Type B pancreatic cell (in vitro differentiated cells): Measurements from ENCODE around the gene BCL11B. TPM values are rescaled to one million over a fixed set of nuclear protein-coding genes. Genes with fewer than 3 reads are reported as not detected.

ENCODE experiments used
- DNase-seq: peaks from one replicate; pipeline ENCODE4 v3.0.0; 2021; ENCODE audit warnings: mixed read lengths; ENCODE audit not compliant: unreplicated experiment; ENCODE audit errors: extremely low spot score
- H3K27ac Mint-ChIP-seq: 2 replicates; pipeline ENCODE4 v1.8.0; 2021; ENCODE audit warnings: mild to moderate bottlenecking, mixed read lengths
- H3K27me3 Mint-ChIP-seq: 2 replicates; pipeline ENCODE4 v1.8.0; 2021; ENCODE audit warnings: mixed read lengths
- H3K36me3 Mint-ChIP-seq: 2 replicates; pipeline ENCODE4 v1.8.0; 2021; ENCODE audit warnings: mixed read lengths
- H3K4me1 Mint-ChIP-seq: one replicate; pipeline ENCODE4 v1.8.0; 2021; ENCODE audit warnings: mixed read lengths; ENCODE audit not compliant: unreplicated experiment
- H3K4me3 Mint-ChIP-seq: 2 replicates; pipeline ENCODE4 v1.8.0; 2021; ENCODE audit warnings: mild to moderate bottlenecking, mixed read lengths
- H3K9me3 Mint-ChIP-seq: 2 replicates; pipeline ENCODE4 v1.8.0; 2021; ENCODE audit warnings: mixed read lengths
- CTCF ChIP-seq: fragments of 200-600 bp; sonication (generic); conservative IDR thresholded peaks from 2 replicates; pipeline ENCODE4 v1.5.0; 2021; ENCODE audit warnings: antibody characterized with exemption, mild to moderate bottlenecking
- total RNA-seq: library from RNA; stranded (reverse); gene quantifications from 2 replicates; pipeline ENCODE4 v1.2.1, GENCODE V29; 2021; ENCODE audit warnings: low replicate concordance

BCL11B gene
- total RNA-seq, 1 donor from 2014 or later, result 11.4 TPM

GRCh38 chr14:99156814-99157213 is 115.2 kb downstream of the BCL11B start:
- Mint-ChIP-seq H3K27ac (no peak overlapping the region), H3K9me3 (no peaks in the 10 kb centered on the region), H3K4me3 (no peak overlapping the region), H3K36me3 (no peaks in the 10 kb centered on the region), H3K27me3 (no peaks in the 10 kb centered on the region), H3K4me1 (no peaks in the 10 kb centered on the region)
- no peak for TF ChIP-seq CTCF
- no peak for DNase-seq

- Mint-ChIP-seq H3K4me1 (no peaks in the 10 kb centered on the region), H3K27ac (no peak overlapping the region), H3K4me3 (no peak overlapping the region), H3K27me3 (no peaks in the 10 kb centered on the region), H3K9me3 (no peaks in the 10 kb centered on the region), H3K36me3 (no peaks in the 10 kb centered on the region)
- no peak for TF ChIP-seq CTCF
- peak; percentile 39 for DNase-seq
Observed at GRCh38 chr14:99156090-99156425, 115.9 kb downstream of the BCL11B start.

GRCh38 chr14:99155173-99156089 is 116.6 kb downstream of the BCL11B start:
- no peak for TF ChIP-seq CTCF
- Mint-ChIP-seq H3K36me3 (no peaks in the 10 kb centered on the region), H3K27ac (no peak overlapping the region), H3K4me1 (no peaks in the 10 kb centered on the region), H3K27me3 (no peaks in the 10 kb centered on the region), H3K4me3 (no peak overlapping the region), H3K9me3 (no peaks in the 10 kb centered on the region)
- no peak for DNase-seq

- no peaks in the 10 kb centered on the region for H3K4me1 Mint-ChIP-seq
- no peak for TF ChIP-seq CTCF
- H3K27ac Mint-ChIP-seq, result no peak overlapping the region
- no peaks in the 10 kb centered on the region for H3K9me3 Mint-ChIP-seq
- no peak overlapping the region for H3K4me3 Mint-ChIP-seq
- peak; percentile 22 for DNase-seq
- no peaks in the 10 kb centered on the region for H3K36me3 Mint-ChIP-seq
- peaks cover 3% of the 10 kb centered on the region for H3K27me3 Mint-ChIP-seq
Observed at GRCh38 chr14:99150236-99150635, 121.8 kb downstream of the BCL11B start.

GRCh38 chr14:99148861-99149610 is 123.0 kb downstream of the BCL11B start:
- DNase-seq, result peak; percentile 52
- peaks cover 3% of the 10 kb centered on the region for H3K27me3 Mint-ChIP-seq
- H3K9me3 Mint-ChIP-seq, result no peaks in the 10 kb centered on the region
- H3K4me1 Mint-ChIP-seq, result no peaks in the 10 kb centered on the region
- no peak overlapping the region for H3K27ac Mint-ChIP-seq
- TF ChIP-seq CTCF, result no peak
- H3K36me3 Mint-ChIP-seq, result no peaks in the 10 kb centered on the region
- H3K4me3 Mint-ChIP-seq, result no peak overlapping the region
